Measurements from ENCODE around the gene CLIC1.

Gene CLIC1

DNA sequence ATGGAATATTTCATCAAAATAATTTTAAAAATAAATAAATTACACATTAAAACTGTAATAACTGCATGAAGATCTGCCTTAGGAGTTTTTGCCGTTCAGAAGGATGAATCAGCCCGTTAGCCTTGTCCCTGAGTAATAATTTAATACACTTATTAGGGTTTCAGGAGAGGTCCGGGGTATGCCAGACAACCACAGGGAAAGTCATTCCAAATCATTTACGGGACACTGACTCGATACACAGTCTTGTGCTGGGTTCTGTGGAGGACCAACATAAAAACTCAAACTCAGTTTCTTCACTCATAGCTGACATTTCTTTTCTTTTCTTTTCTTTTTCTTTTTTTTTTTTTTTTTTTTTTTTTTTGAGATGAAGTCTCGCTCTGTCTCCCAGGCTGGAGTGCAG, 30.4 kb downstream of the CLIC1 start:
- DNase-seq (ENCODE audit: low read depth in 4 of 4, low spot score in 1 of 4): no peak

DNA sequence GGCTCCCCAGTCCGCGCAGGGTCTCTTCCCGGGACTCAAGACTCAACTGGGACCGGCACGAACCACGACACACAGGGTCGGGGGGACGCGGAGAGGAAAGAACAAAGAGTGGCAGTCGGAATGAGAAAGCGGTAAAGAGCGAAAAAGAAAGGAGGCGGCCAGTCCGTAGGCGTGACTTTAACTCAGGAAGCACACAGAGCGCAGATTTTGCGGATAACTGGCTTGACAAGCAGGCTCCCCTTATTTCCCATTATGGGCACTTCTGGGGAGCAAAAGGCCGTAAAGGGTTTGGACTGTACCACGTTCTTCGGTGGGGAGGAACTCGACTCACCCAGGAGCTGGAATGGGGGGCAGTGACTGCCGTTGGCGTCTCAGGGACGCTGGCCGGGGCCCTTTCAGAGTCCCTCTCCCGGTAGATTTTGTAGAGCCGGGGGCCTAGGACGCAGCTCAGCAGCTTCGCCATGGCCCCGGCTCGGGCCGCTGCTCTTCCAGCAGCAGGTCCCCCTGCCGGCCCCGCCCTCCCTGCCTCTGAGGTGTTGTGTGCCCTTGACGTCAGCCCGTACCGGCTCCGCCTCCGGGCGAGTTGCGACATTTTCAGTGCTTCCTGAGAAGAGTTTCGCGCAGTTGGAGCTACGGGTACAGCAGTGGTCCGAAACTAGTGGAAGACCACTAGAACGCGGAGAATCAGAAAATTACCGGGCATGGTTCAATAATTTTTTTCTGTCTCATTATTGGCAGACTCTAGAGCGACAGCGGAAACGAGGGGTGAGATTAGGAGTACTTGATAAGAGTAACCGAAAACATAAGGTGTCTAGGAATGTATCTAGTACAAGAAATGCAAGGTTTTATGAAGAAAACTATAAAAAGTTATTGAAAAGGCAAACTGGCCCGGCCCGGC, 33.3 kb downstream of the CLIC1 start, which contains the start of gene ABHD16A:
Gene ABHD16A (minus strand): TSS at position 506 of the 898 bp plus-strand sequence. CDS start 43 bp downstream, at position 463.
- DNase-seq (ENCODE audit: low read depth in 4 of 4, low spot score in 1 of 4): peak; percentile 89 to 98 (median 94)

DNA sequence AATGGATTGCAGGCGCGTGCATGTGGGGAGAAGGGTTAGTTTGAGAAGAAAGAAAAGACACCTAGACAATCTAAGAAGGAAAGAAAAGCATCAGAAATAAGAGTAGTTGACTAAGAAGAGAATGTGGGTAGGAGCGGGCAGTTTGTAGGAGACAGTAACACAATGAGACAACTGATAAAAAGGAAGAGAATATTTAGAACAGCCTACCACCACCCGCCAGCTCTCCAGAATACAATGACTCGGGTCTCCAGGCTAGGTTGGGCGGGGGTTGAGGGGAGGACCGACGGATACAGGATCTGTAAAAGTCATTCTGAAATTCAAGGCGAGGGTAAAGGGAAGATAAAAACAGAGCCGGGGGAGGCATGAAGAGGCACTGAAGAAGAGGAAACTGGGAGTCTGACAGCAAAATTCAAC, 33.9 kb downstream of the CLIC1 start:
- peak in 1 of 4 experiments; percentile 24 for DNase-seq (ENCODE audit: low read depth in 4 of 4, low spot score in 1 of 4)

DNA sequence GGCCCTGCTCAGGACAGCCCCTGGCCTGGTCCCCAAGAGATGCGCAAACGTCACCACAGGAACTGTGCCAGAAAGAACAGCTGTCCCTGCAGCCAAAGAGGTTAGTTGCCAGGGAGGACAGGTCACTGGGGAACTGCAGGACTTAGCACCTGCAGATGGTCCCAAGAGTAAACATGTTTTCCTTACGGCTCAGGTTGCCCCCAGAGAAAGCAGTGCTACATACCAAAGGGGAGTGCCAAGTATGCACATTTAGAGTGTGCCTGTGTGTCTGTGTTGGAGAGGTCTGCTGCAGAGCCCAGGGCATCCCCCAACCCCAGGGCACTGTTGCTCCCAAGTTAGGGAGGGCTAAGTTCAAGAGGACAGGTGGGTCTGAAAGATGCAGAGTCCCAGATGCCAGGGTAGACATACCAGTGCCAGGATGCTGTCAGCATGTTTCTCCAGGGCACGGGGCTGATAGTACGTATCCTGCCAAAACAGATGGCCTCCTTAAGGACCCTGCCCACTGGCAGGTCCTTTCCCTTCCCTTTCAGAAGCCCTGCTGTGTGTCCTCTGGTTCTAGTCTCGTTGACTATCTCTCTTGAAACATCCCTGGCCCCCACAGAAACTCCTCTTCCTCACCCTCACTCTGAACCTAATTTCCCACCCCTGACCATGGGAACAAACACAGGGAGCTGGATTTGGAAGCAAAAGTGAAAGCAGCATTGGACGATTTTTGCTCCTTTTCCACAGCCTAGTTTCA, 34.5 kb downstream of the CLIC1 start:
- no peak for DNase-seq (ENCODE audit: low read depth in 4 of 4, low spot score in 1 of 4)

DNA sequence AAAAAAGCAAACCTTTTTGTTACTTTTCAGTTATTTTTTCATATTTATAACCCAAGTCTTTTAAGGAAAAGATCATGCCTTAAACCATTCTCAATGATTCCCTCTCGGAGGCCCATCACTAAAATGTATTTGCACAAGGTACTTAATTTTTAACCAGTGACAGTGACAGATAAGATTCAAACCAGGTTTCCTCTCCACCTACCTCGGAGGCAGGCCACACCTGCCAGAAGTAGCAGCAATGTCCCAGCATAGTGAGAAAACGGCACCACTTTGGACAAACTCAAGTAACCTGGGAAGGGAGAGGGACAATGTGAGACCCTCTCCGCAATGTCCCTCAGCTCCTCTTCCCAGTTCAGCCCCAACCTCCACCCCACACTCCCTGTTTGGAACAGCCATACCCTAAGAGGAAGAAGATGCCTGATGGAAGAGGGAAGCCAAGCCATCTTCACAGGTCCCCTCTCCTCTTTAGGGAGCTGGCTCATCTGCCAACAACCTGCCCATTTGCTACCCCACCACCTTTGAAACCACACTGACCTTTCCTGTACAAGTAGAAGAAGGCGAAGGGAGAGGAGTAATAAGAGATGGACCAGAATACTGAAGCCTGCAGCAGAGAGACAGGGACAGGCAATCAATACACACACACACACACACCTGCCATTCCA, 35.5 kb downstream of the CLIC1 start:
- DNase-seq (ENCODE audit: low read depth in 4 of 4, low spot score in 1 of 4): no peak

DNA sequence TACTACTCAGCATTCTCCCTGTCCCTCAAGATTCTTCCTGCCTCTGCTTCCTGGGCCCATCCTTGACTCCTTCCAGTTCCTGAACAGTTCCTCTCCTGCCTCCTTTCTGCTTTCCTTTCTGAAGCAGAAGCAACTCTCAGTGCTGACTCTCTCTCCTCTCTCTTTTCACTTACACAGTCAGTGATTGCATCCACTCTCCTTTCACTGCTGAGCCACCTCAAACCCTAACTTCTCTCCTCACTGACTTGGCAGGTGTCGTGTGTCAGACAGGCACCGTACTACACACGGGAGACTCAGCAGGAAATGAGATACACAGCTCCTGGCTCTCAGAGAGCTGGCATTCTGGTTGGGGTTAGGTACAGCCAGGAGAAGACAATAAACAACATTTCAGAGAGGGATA, 38.8 kb downstream of the CLIC1 start:
- no peak for DNase-seq (ENCODE audit: low read depth in 4 of 4, low spot score in 1 of 4)

DNA sequence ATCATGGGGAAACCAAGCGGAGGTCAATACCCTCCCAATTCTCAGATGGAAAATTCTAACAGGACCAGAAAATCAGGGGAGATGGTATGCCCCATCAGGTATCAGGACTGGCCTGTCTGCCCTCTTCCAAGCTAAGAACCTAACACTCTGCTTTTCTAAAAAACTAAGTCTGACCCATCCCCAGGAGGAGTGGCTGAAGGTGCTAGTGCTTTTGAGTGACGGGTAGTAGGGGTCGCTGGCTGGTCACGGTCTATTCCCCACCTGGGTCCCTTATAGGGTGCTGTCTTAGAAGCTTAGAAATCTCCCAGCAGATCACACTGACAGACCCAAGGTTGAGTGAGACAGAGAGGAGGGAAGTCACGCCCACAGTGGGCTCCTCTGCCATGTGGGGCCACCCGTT, 42.8 kb downstream of the CLIC1 start:
- DNase-seq (ENCODE audit: low read depth in 4 of 4, low spot score in 1 of 4): no peak

DNA sequence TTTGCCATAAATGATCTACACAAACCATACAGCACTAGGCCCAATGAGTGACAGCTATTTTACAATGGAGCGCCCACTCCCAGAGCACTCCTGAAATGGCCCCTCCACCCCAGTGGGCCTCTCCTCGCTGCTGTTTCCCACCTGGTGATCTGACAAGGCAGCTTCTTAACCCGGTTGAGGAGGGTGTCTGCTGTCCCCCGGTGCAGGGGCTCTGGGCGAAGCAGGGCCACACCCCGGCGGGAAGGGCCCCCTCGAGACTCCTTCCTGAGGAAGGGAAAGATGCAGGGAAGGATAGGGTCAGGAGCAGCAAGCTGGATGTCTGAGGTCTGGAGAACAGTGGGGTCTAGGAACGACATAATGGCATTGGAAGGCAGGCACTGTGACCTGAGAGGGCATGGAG, 43.4 kb downstream of the CLIC1 start:
- no peak for DNase-seq (ENCODE audit: low read depth in 4 of 4, low spot score in 1 of 4)

DNA sequence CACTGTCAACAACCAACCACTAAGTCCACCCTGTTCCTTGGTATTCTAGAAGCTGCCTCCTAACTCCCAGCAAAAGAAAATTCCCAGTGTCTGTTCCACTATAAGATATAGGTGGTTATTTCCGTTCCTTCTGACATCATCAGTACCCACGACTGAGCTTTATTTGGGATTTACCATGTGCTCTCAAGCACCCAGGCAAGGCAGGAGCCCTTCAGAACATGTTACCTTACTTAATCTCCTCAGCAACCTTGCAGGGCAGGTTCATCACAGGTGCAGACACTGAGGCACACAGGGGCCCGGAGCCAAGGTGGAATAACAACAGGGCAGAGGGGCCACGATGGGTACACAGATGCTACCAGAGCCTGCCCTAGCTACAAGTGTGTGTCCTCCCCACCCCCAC, 44.0 kb downstream of the CLIC1 start:
- no peak for DNase-seq (ENCODE audit: low read depth in 4 of 4, low spot score in 1 of 4)

DNA sequence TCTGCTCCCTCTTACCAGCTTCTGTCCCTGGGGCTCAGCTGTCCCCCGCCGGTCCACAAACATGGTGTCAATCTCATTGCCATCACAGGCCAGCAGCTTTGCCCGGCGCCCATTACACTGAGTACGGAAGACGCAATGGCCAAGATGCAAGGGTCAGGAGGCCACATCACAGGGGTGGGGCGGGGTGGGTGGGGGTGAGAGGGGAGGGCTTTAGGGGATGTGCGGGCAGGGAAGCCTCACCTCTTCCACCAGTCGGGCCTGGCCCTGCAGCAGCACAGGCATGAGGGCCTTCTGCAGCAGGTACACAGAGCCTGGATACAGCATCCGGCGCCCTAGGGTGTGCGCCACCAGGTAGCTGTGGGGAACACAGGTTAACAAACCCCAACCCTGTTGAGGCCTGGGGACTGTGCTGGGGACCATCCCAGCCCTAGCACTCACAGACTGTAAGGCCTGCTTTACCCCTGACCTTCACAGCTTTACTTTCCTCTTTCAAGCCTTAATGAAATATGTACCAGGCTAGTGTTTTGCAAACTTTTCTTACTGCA, 44.7 kb downstream of the CLIC1 start:
- no peak for DNase-seq (ENCODE audit: low read depth in 4 of 4, low spot score in 1 of 4)

DNA sequence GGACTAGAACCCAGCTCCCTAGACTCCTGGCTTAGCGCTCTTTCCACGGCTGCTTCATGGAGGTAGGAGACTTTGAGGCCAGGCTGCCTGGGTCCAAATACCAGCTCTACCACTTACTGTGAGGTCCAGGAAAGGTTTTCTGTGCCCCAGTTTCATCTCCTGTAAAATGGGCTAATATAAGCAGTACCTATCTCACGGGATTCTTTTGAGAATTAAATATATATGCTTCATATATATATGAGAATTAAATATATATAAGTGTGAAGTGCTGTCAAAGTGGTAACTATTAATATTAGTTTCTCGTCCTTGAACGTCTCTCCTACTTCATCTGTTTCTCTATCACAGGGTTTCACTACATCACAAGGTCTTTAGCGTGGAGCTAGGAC, 45.3 kb downstream of the CLIC1 start:
- no peak for DNase-seq (ENCODE audit: low read depth in 4 of 4, low spot score in 1 of 4)

DNA sequence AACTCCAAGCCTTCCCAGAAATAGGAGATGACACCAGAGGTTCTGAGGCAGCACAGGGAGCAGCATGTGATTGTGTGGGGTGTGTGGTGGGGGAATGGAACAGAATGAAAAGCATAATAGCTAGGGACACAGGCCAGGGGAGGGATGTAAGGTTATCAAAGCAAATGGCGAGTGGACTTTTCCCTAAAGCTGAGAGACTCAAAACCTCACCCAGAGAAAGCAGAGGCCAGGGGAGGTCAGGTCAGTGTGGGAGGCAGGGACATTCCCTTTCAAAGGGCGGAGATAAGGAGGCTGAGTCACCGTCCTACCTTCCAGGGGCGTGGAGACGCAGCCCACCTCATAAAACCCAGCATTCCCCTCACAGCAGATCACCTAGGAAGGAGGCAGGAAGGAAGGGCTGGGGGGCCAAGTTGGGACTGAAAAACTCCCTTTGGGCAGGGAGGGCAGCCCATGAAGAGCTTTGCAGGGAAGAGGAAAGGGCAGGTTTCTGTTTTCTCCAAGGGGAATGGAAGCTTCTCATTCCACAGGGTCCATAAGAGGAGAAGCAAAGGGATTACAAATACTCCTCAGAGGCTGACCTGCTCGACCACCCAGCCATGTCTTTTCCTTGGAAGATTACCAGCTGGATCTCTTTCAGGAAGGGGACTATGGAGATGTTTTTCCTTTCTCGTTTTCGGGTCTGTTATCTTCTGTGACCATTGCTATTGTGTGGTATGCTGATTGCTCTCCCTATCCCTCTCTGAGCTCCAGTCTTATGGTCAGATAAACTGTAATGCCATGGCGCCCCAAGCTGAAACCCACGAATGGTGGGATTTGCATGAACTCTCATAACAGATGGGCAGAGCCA, 45.9 kb downstream of the CLIC1 start:
- no peak for DNase-seq (ENCODE audit: low read depth in 4 of 4, low spot score in 1 of 4)

DNA sequence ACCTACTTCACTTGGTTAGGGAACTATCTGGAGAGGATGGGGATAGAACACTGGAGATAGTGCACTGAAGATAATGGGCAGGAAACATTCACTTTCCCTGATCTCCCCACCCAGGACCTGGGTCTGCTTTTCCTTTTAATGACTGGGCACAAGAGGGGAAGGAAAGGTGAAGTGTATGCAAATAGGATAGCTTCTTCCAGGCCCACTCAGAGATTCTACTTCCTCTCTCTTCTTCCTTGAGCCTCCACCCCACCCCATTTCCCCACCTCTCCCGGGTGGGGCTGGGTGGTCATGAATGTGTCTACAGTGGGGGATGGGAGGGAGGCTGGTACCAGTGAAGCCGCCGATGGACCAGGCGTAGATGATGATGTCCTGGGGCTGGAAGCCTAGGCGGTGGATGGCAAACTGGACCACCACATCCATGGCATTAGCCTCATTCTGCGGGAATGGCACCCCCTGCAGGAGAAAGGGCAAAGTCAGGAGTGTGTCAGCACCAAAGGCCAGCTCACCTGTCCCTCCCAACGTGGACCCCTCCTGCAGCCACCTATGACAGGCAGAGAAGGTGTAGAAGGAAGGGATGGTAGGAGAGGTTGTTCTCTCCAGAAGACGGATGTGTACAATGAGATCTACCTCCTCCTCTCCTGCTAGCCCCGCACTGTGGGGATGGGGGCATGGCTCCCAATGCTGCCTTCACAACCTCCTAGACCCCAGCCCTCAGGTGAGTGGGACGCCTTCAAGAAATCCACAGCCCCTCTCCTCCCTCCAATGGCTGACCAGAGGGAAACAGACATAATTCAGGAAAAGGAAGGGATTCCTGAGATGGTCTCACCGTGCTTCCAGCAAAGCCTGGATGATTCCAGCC, 46.9 kb downstream of the CLIC1 start:
- no peak for DNase-seq (ENCODE audit: low read depth in 4 of 4, low spot score in 1 of 4)

DNA sequence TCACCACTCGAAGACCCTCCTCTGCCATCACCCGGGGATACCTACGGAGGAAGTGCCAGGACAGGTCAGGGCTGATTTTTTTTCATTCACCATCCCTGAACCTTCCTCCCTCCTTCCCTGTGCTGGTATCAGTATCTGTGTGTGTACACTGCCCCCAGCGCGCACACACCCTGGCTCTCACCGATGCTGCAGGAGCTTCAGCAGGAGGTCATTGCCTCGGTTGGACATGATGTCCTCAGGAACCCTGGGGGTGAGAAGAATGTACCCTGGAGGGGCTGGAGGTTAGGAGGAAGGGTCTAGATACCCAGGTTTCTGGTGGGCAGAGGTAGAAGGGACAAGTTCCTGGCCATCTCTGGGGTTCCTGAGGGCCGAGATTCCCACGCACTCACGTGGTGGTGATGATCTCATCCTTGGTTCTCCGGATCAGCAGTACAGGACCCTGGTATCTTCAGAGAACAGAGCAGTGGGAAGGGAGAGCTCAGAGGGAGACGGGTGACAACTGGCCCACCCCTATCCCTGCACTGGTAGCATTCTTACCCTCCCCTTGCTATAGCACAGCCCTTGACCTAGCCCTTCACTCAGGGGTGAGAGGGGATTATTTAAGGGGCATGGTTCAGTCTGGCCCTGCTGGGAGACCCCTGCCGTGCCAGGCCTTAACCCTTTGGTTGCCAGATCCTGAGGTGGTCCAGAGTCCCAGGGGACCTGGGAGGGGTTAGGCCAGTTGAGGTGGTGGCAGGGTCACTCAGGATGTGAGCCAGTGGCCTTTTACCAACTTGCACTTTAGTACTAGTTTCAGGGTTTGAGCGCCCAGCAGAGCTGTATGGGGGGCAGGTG, 48.3 kb downstream of the CLIC1 start:
- DNase-seq (ENCODE audit: low read depth in 4 of 4, low spot score in 1 of 4): no peak

DNA sequence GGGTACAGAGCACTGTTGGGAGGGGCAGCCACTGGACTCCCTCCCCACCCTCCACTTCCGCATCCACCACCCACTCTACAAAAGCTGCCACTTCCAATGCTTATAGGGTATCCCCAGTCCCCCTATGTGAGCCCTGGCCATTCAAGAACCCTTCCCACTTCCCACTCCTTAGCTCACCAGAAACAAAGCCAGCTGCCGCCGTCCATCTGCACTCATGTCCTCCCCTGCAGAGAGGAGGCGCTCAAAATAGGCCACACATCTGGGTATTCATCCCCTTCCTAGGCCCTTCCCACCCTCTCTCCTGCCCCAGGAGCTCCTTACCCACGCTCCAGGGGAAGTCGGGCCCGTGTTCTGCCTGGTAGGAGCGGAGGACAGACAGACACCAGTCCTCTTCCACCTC, 49.0 kb downstream of the CLIC1 start:
- DNase-seq (ENCODE audit: low read depth in 4 of 4, low spot score in 1 of 4): no peak

DNA sequence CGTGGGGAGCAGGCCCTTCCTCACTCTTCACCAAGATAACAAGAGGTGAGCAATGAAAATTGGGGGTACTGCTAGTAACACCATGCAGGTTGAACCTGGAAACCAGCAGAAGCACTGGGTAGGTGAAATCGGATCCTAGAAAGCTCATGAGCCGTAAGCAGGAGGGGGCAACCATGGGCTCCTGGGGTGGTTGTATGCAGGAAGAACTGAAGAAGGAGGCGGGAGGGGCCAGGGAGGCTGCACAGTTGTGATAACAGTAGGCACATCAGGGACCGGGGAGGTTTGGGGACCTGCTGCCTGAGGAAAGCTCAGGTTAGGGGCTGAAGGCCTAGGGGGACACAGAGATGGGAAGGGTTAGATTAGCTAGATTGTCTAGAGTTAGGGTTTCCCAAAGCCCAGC, 49.8 kb downstream of the CLIC1 start:
- no peak for DNase-seq (ENCODE audit: low read depth in 4 of 4, low spot score in 1 of 4)

DNA sequence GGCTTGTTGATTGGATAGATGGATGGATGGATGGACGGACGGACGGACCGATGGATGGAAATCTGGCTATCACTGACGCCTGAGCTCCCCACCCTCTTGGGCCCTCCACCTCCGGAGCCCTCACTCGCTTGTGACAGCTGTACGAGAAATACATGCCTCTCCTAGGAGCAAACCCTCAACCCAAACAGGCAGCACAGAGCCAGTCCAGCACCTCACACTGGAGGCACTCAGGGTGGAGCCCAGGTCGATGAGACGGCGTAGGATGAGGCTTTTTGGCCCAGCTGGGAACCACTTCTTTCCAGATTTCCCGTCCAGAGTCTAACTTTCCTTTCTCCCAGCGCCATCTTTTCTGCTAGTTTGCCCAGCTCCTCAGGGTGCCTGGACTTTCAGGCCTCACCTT, 52.7 kb downstream of the CLIC1 start:
- no peak for DNase-seq (ENCODE audit: low read depth in 4 of 4, low spot score in 1 of 4)

DNA sequence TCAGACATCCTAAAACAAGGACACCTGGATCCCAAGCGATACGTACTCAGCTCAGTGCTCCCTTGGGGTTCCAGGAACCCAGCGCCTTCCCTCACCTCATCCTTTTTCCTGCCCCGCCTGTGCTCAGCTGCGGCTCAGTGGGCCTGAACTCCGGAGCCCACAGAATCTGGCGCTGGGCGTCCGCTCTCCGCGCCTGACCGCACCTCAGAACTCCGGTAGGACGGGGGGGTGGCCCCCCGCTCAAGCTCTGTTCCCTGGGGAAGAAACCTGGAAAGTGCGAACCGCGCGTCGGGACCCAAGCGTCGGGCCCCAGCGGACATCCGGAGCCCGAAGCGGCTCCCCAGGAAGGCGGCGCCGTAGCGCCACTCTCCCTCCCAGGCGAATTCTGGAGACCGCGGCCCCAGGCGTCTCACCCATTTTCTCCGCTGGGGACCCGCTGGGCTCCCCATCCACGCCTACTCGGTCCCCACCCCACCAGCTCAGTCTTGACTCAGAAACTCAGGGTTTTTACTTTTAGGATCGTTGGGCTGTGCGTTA, 55.1 kb downstream of the CLIC1 start:
- DNase-seq (ENCODE audit: low read depth in 4 of 4, low spot score in 1 of 4): no peak
